HG03066 (cell line): ENCODE results near the gene VWA1.
"Not testable (repeated sequence)": the region's sequence is repeated elsewhere in the genome, so short reads cannot be mapped to it uniquely, and the experiment has no call there.

Source experiments
- ATAC-seq: cut with Tn5 transposase; IDR thresholded peaks from one replicate; pipeline ENCODE4 v1.9.1; 2021; ENCODE audit warnings: low read depth; ENCODE audit not compliant: unreplicated experiment

Gene VWA1

DNA sequence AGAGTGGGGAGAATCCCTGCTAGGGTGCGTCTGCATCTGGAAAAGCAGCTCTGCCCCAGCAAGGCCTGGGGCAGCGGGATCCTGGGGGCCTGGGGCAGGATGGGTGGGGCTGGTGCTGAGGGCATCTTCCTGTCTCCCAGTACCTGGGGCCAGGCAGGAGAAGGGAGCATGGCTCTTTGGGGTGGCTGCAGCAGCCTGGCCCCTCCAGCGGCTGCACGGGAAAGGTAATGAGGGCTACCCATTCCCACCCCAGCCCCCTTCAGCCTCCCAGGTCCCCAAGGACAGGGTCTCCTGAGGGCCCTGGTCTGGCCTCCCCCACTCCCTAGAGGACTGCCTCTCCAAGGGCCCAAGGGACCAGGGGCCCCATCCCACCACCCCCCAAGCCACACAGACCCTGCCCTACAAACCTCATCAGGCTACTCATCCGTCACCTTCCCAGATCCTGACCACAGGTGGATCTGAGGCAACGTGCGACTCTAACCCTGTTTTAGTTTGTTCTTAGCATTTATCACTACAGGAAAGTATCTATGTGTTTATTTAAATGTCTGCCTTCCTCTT is 13.5 kb upstream of the VWA1 start:
- ATAC-seq = no peak

DNA sequence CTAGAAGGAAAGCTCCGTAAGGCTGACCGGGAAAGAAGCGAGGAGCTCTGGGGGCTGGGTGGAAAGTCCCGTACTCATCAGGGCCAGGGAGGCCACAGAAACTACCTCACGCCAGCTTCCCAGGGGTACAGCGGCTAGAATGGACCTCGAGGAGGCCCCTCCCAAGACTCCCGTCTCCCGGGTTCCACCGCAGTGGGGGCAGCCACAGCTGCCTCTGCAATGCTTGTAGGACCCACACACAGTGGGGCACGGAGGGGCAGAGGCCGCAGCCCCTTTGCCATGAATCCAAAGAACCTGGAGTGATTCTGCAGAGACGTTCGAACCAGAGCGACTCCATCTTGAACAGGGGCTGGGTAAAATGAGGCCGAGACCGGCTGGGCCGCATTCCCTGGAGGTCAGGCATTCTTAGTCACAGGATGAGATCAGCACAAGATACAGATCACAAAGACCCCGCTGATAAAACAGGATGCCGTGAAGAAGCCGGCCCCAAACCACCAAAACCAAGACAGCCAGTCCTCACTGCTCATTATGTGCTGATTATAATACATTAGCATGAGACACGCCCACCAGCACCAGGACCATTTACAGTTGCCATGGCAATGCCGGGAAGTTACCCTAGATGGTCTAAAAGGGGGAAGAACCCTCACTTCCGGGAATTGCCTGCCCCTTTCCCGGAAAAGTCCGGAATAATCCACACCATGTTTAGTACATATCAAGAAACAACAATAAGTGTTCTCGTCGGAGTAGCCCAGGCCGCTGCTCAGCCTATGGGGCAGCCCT is 12.8 kb upstream of the VWA1 start:
- no peak for ATAC-seq

DNA sequence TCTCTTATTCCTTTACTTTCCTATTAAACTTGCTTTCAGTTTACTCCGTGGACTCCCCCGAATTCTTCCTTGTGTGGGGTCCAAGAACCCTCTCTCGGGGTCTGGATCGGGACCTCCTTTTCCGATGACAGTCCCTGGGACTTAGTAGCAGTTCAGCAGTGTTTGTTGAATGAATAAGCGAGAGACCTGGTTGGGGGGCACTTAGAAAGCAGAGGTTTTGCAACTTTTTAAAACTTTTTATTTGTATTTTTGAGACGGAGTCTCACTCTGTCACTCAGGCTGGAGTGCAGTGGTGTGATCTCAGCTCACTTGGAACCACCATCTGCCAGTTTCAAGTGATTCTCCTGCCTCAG is 12.3 kb upstream of the VWA1 start:
- ATAC-seq = no peak

DNA sequence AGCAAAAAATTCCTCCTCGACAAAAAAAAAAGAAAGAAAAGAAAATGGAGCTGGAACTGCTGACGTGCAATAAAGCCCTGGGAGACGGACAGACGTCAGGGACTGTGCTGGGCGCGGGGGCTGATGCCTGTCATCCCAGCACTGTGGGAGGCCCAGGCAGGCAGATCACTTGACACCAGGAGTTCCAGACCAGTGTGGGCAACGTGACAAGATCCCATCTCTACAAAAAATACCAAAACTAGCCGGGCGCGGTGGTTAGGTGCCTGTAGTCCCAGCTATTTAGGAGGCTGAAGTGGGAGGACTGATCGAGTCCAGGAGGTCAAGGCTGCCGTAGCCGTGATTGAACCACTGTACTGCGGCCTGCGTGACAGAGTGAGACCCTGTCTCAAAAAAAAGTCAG is 10.8 kb upstream of the VWA1 start:
- ATAC-seq = no peak

DNA sequence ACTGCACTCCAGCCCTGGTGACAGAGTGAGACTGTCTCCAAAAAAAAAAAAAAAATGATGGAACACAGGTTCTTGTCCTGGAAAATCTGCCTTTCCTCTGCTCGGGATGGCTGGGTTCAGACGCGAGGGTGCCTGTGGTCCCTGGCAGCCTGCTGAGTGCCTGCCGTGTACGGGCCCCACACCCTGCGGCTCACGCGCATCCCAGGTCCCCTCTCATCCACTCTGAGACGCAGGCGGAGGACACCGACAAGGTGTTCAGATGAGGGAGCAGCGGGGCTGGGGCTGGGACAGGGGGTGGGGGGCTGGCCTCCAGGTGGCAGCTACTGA is 10.1 kb upstream of the VWA1 start:
- ATAC-seq = no peak

DNA sequence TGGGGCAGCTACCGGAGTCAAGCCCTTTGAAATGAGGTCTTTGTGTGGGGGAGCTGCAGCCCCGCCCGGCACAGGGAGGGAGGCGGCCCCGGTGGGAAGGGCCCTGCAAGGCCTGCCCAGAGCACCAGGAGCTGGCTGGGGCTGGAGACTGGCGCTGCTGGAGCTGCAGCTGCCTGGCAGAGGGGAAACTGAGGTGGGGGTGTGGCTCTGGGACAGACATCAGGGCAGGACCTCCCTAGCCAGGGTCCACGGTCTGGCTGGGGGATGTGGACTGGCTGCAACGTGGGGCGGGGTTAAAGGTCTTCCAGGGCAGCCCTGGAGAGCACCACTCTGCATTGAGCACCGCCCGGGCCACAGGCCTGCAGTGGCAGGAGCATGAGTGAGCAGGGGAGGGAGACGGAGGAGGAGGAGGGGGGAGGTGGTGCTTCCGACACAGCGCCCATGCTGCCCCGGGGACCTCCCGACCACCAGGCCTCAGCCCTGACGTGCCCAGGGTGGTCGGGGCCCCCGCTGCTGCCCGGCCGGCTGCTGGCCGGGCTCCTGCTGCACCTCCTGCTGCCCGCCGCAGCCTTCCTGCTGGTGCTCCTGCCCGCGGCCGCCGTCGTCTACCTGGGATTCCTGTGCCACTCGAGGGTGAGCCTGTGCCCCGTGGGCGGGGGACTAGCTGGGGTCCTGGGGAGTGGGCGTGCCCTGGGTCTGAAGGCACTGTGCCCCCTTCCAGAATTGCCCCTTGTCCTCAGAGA is 9.6 kb upstream of the VWA1 start:
- ATAC-seq = no peak

DNA sequence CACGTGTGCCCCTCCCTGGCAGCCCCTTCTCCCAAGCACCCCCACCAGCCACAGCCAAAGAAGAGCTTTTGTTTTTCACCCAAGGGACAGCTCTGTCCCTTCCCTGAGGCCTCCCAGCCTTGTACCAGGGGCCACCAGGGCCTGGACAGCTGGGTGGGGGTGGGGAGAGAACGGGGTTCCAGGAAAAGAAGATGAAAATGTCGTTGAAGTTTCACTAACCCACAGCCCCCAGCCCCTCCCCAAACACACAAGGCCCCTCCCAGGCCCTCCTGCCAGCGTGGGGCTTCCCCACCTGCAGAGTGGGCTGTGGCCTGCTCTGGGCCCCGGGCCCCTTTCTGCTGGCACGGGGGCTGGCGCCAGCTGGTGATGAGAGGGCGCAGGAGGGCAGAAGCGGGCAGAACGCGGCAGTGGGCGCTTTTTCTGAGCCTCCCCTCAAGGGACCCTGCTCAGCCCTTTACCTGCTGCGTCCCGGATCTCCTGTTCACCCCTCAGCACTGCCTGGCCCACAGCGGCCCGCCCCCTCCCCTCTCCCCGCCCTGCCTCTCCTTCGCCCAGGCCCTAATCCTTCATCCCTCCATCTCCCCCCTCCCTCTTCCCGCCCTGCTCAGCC is 8.9 kb upstream of the VWA1 start:
- ATAC-seq = no peak

DNA sequence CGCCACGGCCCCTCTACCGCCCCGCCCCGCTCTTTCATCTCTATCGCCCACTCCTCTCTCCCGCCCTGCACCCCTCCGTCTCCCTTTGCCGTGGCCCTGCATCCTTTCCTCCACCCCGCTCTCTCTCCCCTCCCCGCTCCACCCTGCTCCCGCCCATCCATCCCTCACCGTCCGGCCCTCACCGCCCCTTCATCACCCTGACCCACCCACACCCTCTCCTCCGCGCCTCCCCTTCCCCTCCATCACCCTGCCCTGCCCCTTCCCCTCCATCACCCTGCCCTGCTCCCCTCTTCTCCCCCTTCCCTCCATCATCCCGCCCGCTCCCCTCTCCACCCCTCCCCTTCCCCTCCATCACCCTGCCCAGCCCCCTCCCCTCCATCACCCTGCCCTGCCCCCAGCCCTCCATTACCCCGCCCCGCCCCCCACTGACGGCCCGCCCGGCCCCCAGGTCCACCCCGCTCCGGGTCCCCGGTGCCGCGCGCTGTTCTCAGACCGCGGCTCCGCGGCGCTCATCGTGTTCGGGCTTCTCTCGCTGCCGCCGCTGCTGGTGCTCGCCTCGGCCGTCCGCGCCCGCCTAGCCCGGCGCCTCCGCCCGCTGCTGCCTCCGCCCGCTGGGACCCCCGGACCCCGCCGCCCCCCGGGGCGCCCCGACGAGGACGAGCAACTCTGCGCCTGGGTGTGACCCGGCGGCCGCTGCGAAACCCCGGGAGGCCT is 8.2 kb upstream of the VWA1 start:
- ATAC-seq = no peak

DNA sequence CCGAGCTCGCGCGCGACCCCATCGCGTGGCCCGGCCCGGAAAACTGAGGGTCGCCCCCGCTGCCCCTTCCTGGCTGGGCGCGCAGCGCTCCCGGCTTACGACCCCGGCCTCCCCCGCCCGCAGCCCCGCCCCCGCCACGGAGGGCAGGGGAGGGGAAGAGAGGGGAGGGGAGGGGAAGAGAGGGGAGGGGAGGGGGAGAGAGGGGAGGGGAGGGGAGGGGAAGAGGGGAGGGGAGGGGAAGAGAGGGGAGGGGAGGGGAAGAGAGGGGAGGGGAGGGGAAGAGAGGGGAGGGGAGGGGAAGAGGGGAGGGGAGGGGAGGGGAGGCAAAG is 7.7 kb upstream of the VWA1 start:
- ATAC-seq = no peak

DNA sequence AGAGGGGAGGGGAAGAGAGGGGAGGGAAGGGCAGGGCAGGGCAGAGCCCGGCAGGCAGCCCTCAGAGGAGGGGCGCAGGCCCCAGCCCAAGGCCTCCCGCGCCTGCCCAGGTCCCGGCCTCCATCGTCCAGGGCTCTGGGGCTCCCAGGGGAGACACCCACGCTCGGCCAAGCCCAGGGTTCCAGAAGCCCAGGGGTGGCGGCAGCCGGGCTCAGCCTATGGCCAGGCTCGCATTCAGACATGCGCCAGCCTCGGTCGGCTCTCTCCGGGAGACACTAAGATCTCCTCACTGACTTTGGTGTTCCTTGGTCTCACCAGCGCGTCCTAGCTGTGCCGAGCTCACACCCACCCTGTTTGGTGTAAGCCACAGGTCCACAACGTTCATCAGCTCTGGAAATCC is 7.3 kb upstream of the VWA1 start:
- ATAC-seq = no peak

DNA sequence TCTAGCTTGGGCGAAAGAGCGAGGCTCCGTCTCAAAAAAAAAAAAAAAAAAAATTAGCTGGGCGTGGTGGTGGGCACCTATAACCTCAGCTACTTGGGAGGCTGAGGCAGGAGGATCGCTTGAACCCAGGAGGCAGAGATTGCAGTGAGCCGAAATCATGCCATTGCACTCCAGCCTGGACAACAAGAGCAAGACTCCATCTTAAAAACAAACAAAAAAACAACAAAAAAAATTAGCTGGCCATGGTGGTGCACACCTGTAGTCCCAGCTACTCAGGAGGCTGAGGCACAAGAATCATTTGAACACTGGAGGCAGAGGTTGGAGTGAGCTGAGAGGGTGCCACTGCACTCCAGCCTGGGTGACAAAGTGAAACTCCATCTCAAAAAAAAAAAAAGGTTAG is 6.5 kb upstream of the VWA1 start:
- ATAC-seq = not testable (repeated sequence)

DNA sequence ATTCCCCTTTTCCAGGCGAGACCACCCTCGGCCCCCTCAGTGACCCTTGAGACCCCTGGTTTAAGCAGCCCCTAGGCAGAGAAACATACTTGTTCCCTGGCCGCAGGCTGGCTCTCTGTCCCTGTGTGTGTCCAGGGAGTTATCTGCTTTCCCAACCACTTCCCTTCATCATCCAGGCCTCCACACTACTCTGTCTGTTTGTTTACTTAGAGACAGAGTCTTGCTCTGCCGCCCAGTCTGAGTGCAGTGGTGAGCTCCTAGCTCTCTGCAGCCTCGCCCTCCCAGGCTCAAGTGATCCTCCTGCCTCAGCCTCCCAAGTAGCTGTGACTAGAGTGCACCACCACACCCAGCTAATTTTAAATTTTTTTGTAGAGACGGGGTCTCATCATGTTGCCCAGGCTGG is 5.8 kb upstream of the VWA1 start:
- ATAC-seq = no peak

DNA sequence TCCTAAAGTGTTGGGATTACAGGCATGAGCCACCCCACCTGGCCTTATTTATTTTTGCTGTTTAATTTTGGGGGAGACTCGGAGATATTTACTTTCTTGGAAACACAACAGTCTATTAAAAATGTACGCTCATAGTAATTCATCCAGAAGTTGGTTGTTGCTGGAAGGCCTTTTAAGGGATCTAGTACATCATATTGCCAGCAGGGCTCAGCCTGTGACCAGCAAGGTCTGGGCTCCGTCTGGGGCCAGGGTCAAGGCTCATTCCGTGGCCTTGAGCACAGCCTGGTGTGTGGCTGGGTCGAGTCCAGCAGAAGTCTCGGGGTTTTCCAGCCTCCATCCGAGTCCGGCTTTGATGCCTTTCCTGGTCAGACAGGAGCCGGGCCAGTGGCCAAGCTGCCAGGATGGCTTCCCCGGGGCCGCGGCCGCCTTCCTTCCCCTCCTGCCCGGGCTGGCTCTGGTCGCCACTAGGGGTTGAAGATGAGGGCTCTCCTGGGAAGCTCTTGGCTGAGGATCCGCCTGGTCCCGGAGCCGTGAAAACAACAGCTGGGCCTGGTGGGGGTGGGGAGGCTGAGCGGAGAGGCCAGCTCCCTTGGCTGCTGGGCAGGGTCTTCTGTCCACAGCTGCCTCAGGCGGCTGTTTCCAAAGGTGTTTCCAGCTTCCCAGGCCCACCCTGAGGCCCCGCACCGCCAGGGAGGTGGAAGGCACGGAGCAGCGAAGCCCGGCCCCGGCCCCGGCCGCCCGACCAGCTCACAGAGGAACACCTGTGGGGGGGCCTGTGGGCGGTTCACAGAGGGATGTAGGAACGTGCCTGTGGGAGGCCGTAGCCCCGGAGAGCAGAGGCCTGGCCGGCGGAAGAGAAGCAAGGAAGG is 5.1 kb upstream of the VWA1 start:
- ATAC-seq = no peak

DNA sequence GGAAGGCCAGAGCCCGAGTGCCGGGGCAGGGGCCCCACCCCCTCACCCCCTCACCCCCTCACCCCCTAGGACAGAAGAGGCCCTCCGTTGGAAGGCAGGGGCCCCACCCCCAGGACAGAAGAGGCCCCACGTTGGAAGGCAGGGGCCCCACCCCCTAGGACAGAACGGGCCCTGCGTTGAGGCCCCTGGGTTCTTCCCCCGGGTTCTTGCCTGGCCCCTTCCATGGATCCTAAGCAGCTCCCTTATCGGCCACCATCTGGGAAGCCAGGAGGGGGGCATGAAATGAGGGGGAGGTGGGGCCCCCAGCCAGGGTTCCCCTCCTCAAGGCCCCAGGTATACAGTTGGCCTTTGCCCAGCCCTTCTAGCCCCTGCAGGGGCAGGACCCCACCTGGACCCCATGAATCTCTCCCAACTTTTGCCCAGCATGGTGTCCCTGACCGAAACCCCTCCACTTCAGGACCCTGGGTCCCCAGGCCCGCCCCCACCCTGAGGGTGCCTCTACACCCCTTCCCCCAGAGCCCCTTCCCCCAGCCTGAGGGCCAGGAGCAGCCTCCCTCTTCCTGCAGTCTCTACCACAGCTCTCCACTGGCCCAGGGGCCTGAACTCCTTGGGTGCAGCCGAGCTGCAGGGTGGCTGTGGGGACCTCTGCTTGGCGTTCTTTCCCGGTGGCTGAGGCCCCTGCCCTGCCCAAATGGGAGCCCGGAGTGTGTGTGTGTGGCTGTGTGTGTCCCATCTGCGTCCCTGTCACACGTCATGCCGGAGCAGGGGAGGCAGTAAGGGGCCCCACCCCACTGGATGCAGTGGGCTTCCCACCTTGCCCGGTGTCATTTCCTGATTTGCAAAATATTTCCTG is 4.3 kb upstream of the VWA1 start:
- ATAC-seq = no peak

DNA sequence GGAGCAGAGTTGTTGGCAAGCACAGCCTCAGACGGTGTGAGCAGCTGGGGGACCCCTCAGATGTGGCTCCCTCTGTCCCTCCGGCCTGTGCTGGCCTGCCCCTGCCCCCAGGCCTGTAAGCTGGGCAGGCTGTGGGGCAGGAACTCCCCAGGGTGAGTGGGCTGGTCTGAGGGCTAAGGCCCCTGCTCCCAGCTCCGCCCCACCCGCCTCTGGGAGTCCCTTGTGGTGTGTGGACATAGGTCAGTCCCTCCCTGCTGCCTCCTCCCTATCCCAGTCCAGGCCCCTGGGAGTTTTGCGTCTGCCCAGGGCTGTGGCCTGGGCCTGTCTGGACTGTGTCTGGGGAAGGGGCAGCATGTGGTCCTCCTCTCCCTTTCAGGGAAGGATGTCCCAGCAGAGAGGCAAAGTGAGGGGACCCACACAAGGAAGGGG is 3.6 kb upstream of the VWA1 start:
- no peak for ATAC-seq

DNA sequence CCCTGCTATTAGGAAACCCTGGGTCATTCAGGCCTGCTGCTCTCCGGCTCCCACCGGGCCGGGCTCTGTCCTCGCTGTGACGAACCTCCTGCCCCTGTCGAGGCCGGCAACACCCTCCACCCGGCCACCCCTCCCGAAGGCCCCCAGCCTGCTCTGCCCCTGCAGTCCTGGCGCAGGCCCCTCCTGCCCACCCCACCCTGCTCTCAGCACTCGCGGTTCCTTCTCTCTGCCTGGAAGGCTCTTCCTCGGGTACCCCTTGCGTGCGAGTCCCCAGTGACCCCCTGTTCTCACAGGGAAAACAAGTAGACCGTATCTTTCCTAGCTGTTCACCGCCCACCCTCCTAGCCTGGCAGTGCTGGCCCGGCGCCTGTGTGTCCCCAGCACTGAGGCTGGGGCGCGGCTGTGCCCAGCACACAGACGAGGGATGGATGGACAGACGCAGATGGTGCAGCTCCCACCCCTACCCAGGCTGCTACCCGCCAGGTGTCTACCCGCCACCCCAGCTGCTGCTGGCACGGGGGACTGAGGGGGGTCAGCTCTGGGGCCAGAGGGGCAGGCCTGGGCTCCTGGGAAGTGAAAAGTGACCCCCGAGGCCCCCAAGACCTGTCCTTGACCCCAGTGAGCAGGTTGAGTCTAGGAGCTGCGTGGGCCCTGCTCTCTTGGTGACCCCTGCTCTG is 3.1 kb upstream of the VWA1 start:
- ATAC-seq = no peak

DNA sequence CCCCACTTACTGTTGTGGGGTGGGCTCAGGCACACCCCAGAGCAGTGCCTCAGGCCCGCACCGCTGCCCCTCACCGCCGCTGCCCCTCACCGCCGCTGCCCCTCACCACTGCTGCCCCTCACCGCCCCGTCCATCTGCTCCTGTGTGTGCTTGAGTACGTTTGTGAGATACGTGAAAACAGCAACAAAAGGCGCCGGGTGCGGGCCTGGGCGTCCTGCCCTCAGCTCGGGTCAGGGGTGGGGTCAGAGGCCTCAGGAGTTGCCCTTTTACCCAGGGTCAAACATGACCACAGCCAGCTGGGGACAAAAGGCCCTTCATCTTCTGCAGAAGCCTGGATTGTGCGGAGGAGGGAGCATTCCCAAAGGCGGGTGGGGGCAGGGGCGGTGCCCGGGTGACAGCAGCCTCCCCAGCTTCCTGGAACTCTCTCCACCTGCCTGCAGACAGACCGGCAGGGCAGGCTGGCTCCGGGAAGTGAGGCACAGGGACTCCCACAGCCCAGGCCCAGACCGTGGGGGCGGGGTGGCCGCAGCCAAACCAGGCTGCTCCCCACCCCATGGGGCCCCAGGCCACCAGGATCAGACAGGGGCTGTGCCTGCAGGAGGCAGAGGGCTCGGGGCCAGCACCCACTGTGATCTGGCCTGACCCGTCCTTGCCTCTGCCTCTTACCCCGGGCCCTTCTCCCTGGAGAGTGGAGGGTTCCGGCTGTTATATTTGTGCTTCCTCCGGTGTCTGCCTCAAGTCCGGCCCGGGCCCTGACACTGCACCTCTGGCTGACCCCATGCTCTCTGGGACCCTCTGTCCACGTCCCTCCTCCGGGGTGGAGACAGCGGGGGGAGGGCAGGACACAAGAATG is 2.3 kb upstream of the VWA1 start:
- no peak for ATAC-seq

DNA sequence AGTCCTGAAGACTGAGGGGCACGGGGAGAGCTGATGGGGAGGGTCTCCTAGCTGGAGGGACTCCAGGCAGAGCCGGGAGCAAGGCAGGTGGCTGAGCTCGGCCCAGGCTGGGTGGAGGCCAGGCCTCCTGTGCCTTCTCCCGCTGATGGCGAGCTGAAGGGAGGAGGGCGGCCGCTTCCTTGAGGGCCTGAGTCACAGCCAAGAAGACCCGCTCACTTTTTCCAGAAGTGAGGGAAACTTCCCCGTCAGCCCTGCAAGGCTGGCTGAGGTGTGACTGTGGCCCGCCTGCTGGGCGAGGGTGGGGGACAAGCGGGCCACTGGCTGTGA is 1.7 kb upstream of the VWA1 start:
- ATAC-seq = no peak
